A549 (cell line): ENCODE data around the gene GLB1L2. TPM values are rescaled to one million over a fixed set of nuclear protein-coding genes. Genes with fewer than 3 reads are reported as not detected.

Experiments used
- ATAC-seq, 2 experiments: fragments of 200-7000 bp in 1 of 2; fragments of >200 bp in 1 of 2; cut with Nextera tagmentation in 1 of 2; cut with Tn5 transposase in 1 of 2; 3 replicates each; pipeline versions ENCODE4 v1.8.0 to v1.9.1; 2018 to 2020; ENCODE audit warnings: mild to moderate bottlenecking in 1 of 2, moderate library complexity in 1 of 2
- CTCF ChIA-PET: fragments of 300-600 bp; sonication (Branson Sonifier 250); formaldehyde crosslinking; extraction: SDS; loops from one replicate; lab custom pipeline; 2021; ENCODE audit warnings: antibody characterized with exemption, inconsistent platforms; lab: Yijun Ruan, JAX
- POLR2A ChIA-PET: fragments of 350-600 bp; formaldehyde crosslinking; extraction: SDS; loops from one replicate; lab custom pipeline; 2021; ENCODE audit warnings: antibody characterized with exemption, inconsistent platforms; lab: Yijun Ruan, JAX
- DNase-seq, 2 experiments: peaks; one replicate each; pipeline versions ENCODE4 v3.0.0 to v3.0.0-alpha.2; 2011 to 2016; ENCODE audit warnings: low read depth in 1 of 2, low spot score in 1 of 2
- FAIRE-seq: peaks from 2 replicates; lab custom pipeline; 2011; peaks lifted over from hg19 to GRCh38; lab: Jason Lieb, UNC
- H3K27ac ChIP-seq, 2 experiments: fragments of >200 bp; sonication (Bioruptor Twin); formaldehyde crosslinking; 3 replicates each; pipeline ENCODE4 v1.5.1; 2016 to 2017
- H3K4me1 ChIP-seq: fragments of >200 bp; sonication (Bioruptor Twin); formaldehyde crosslinking; 3 replicates; pipeline ENCODE4 v1.6.1; 2016
- H3K4me2 ChIP-seq: fragments of >200 bp; sonication (Bioruptor Twin); formaldehyde crosslinking; 3 replicates; pipeline ENCODE4 v1.6.1; 2016
- H3K4me3 ChIP-seq: fragments of >200 bp; sonication (Bioruptor Twin); formaldehyde crosslinking; 3 replicates; pipeline ENCODE4 v1.5.1; 2016
- H3K9me3 ChIP-seq: fragments of >200 bp; sonication (Bioruptor Twin); formaldehyde crosslinking; 3 replicates; pipeline ENCODE4 v1.6.1; 2016
- BHLHE40 ChIP-seq: IDR thresholded peaks from 2 replicates; pipeline ENCODE4 v1.6.1; 2012; ENCODE audit warnings: low read depth, low read length, inconsistent platforms
- CBX2 ChIP-seq: fragments of 200-600 bp; sonication (generic); IDR thresholded peaks from 2 replicates; pipeline ENCODE4 v1.6.1; 2016; ENCODE audit warnings: low read depth, mild to moderate bottlenecking, borderline replicate concordance
- CHD4 ChIP-seq: fragments of 200-600 bp; sonication (generic); IDR thresholded peaks from 2 replicates; pipeline ENCODE4 v1.6.1; 2016; ENCODE audit warnings: antibody characterized with exemption, mild to moderate bottlenecking, borderline replicate concordance
- EHF ChIP-seq: fragments of 250-450 bp; sonication (Bioruptor Pico); IDR thresholded peaks from 2 replicates; pipeline ENCODE4 v1.5.0; 2020; ENCODE audit warnings: mild to moderate bottlenecking
- EHMT2 ChIP-seq: fragments of 200-600 bp; sonication (generic); IDR thresholded peaks from 2 replicates; pipeline ENCODE4 v1.6.1; 2016; ENCODE audit warnings: antibody characterized with exemption, low read depth, mild to moderate bottlenecking, moderate library complexity
- HDAC2 ChIP-seq: fragments of 200-600 bp; sonication (generic); IDR thresholded peaks from 2 replicates; pipeline ENCODE4 v1.6.1; 2016
- JUN ChIP-seq, 2 experiments: fragments of >200 bp; sonication (Bioruptor Twin); formaldehyde crosslinking; IDR thresholded peaks; 2 replicates in 1 of 2; 3 replicates in 1 of 2; pipeline ENCODE4 v1.6.1; 2016 to 2017
- JUNB ChIP-seq: fragments of >200 bp; sonication (Bioruptor Twin); formaldehyde crosslinking; IDR thresholded peaks from 2 replicates; pipeline ENCODE4 v1.6.1; 2016
- KDM1A ChIP-seq: fragments of 200-600 bp; sonication (generic); IDR thresholded peaks from 2 replicates; pipeline ENCODE4 v1.6.1; 2016; ENCODE audit warnings: low read depth, mild to moderate bottlenecking
- KDM5A ChIP-seq: fragments of 200-600 bp; sonication (generic); IDR thresholded peaks from 2 replicates; pipeline ENCODE4 v1.6.1; 2016; ENCODE audit warnings: antibody characterized with exemption, mild to moderate bottlenecking
- MAFK ChIP-seq: fragments of 450-650 bp; IDR thresholded peaks from 2 replicates; pipeline ENCODE4 v1.6.1; 2014; ENCODE audit not compliant: partially characterized antibody
- MYC ChIP-seq: IDR thresholded peaks from 2 replicates; pipeline ENCODE4 v1.6.1; 2012; ENCODE audit warnings: mild to moderate bottlenecking, inconsistent platforms, low read length, improper control_type of control experiment, borderline replicate concordance
- NPAS2 ChIP-seq: fragments of 250-450 bp; sonication (Bioruptor Pico); IDR thresholded peaks from 2 replicates; pipeline ENCODE4 v1.8.0; 2022; ENCODE audit warnings: mild to moderate bottlenecking, moderate library complexity, borderline replicate concordance
- NR3C1 ChIP-seq: fragments of >200 bp; sonication (Bioruptor Twin); formaldehyde crosslinking; IDR thresholded peaks from 3 replicates; pipeline ENCODE4 v1.6.1; 2017
- POLR2A ChIP-seq: IDR thresholded peaks from 2 replicates; pipeline ENCODE4 v1.6.1; 2012; ENCODE audit warnings: mild to moderate bottlenecking, low read length
- POLR2AphosphoS2 ChIP-seq: conservative IDR thresholded peaks from 2 replicates; pipeline ENCODE4 v1.6.1; 2012; ENCODE audit warnings: low read length, improper control_type of control experiment, inconsistent platforms
- RARB ChIP-seq: fragments of 250-450 bp; sonication (Bioruptor Pico); IDR thresholded peaks from 2 replicates; pipeline ENCODE4 v1.8.0; 2021; ENCODE audit warnings: mild to moderate bottlenecking, moderate library complexity
- RNF2 ChIP-seq: fragments of 200-600 bp; sonication (generic); IDR thresholded peaks from 2 replicates; pipeline ENCODE4 v1.6.1; 2016; ENCODE audit warnings: low read depth, mild to moderate bottlenecking, antibody characterized with exemption, moderate library complexity, borderline replicate concordance
- TFCP2L1 ChIP-seq: fragments of 250-450 bp; sonication (Bioruptor Pico); IDR thresholded peaks from 2 replicates; pipeline ENCODE4 v1.5.0; 2021; ENCODE audit warnings: mild to moderate bottlenecking
- ZSCAN20 ChIP-seq: fragments of 250-450 bp; sonication (Bioruptor Pico); IDR thresholded peaks from 2 replicates; pipeline ENCODE4 v1.8.0; 2022; ENCODE audit warnings: mild to moderate bottlenecking, moderate library complexity
- WGBS: methylation state at CpG from one replicate; pipeline ENCODE4 v1.1.6; 2017; ENCODE audit errors: missing lambda C conversion rate; 5-methylcytosine and 5-hydroxymethylcytosine counted together
- polyA plus RNA-seq, 4 experiments: library from polyadenylated mRNA; depleted of rRNA in 3 of 4; stranded (reverse); fragments of >200 nt; fragmentation: RNase III in 1 of 4; extraction: RNeasy Plus Mini Kit Qiagen cat#74134 plus additional on column Dnase treatment in 1 of 4; gene quantifications; 2 replicates in 3 of 4; 3 replicates in 1 of 4; pipeline ENCODE4 v1.2.3, GENCODE V29; 2011 to 2017
- TF ChIP-seq, protein P1 (sequence below): fragments of 250-450 bp; sonication (Bioruptor Pico); IDR thresholded peaks from 2 replicates; pipeline ENCODE4 v1.5.0; 2020; ENCODE audit warnings: low read depth, mild to moderate bottlenecking, moderate library complexity
- TF ChIP-seq, protein P2 (sequence below): fragments of 200-600 bp; sonication (generic); IDR thresholded peaks from 2 replicates; pipeline ENCODE4 v1.6.1; 2016; ENCODE audit warnings: antibody characterized with exemption, mild to moderate bottlenecking, moderate library complexity
- TF ChIP-seq, protein P3 (sequence below): IDR thresholded peaks from 2 replicates; pipeline ENCODE4 v1.6.1; 2012
- TF ChIP-seq, protein P4 (sequence below): fragments of >200 bp; sonication (Bioruptor Twin); formaldehyde crosslinking; IDR thresholded peaks from 3 replicates; pipeline ENCODE4 v1.5.1; 2016
- TF ChIP-seq, protein P5 (sequence below): fragments of >200 bp; sonication (Bioruptor Twin); formaldehyde crosslinking; IDR thresholded peaks from 3 replicates; pipeline ENCODE4 v1.6.1; 2016

GLB1L2 gene
- polyA plus RNA-seq, 2 of the 4 experiments (the other 2 are of a cell fraction) = 1.1 to 3.5 TPM

DNA sequence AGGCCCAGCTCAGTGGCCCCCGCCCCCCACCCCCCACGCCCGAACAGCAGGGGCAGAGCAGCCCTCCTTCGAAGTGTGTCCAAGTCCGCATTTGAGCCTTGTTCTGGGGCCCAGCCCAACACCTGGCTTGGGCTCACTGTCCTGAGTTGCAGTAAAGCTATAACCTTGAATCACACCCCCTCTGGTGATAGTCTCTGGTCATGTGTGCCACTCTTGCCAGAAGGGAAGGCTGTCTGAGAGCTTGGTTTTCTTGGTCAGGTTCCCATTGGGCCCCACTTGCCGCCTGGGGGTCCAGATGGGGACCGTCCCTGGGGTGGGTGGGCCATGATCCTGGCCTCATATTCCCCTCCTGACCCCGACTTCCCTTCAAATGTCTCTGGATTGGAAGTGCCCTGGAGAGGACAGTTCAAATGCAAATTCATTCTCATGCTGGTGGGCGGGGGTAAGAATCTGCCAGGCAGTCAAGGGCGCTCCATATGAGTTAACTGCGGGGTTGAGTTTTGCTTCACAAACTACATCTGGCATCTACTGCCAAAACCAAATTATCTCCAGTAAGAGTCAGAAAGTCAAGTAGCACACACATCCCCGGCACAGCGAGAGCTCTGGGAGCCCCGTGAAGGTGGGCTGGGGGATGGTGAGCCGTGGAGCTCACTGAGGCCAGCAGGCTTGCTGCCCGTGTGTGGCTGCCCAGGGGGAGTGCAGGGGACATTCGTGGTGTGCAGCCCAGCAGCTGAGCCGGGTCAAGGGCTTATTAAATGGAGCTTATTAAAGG, 44.5 kb downstream of the GLB1L2 start:
- POLR2A ChIA-PET = no interaction called here
- FAIRE-seq = no peak
- Histone ChIP-seq H3K4me2 (no peak overlapping the region), H3K9me3 (no peaks in the 10 kb centered on the region), H3K4me1 (no peaks in the 10 kb centered on the region), H3K4me3 (no peak overlapping the region), H3K27ac (no peak overlapping the region)
- CTCF ChIA-PET = no interaction called here
- ATAC-seq = no peak
- TF ChIP-seq, protein P1, sequence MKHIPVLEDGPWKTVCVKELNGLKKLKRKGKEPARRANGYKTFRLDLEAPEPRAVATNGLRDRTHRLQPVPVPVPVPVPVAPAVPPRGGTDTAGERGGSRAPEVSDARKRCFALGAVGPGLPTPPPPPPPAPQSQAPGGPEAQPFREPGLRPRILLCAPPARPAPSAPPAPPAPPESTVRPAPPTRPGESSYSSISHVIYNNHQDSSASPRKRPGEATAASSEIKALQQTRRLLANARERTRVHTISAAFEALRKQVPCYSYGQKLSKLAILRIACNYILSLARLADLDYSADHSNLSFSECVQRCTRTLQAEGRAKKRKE (CRISPR knock-in tag) = no peak
- TF ChIP-seq TFCP2L1 = no peak
- TF ChIP-seq EHMT2 = no peak
- TF ChIP-seq JUN (IDR thresholded peaks at IDR 0.05) = no peak
- no peak for TF ChIP-seq CHD4
- TF ChIP-seq CBX2 = no peak
- TF ChIP-seq, protein P2, sequence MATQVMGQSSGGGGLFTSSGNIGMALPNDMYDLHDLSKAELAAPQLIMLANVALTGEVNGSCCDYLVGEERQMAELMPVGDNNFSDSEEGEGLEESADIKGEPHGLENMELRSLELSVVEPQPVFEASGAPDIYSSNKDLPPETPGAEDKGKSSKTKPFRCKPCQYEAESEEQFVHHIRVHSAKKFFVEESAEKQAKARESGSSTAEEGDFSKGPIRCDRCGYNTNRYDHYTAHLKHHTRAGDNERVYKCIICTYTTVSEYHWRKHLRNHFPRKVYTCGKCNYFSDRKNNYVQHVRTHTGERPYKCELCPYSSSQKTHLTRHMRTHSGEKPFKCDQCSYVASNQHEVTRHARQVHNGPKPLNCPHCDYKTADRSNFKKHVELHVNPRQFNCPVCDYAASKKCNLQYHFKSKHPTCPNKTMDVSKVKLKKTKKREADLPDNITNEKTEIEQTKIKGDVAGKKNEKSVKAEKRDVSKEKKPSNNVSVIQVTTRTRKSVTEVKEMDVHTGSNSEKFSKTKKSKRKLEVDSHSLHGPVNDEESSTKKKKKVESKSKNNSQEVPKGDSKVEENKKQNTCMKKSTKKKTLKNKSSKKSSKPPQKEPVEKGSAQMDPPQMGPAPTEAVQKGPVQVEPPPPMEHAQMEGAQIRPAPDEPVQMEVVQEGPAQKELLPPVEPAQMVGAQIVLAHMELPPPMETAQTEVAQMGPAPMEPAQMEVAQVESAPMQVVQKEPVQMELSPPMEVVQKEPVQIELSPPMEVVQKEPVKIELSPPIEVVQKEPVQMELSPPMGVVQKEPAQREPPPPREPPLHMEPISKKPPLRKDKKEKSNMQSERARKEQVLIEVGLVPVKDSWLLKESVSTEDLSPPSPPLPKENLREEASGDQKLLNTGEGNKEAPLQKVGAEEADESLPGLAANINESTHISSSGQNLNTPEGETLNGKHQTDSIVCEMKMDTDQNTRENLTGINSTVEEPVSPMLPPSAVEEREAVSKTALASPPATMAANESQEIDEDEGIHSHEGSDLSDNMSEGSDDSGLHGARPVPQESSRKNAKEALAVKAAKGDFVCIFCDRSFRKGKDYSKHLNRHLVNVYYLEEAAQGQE = no peak
- no peak for TF ChIP-seq KDM1A
- TF ChIP-seq NPAS2 (CRISPR knock-in tag) = no peak
- TF ChIP-seq, protein P3, sequence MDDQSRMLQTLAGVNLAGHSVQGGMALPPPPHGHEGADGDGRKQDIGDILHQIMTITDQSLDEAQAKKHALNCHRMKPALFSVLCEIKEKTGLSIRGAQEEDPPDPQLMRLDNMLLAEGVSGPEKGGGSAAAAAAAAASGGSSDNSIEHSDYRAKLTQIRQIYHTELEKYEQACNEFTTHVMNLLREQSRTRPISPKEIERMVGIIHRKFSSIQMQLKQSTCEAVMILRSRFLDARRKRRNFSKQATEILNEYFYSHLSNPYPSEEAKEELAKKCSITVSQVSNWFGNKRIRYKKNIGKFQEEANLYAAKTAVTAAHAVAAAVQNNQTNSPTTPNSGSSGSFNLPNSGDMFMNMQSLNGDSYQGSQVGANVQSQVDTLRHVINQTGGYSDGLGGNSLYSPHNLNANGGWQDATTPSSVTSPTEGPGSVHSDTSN = no peak
- TF ChIP-seq KDM5A = no peak
- TF ChIP-seq MYC = no peak
- no peak for TF ChIP-seq MAFK
- TF ChIP-seq POLR2A = no peak
- TF ChIP-seq RNF2 = no peak
- WGBS = 47% methylated on average over 5 of the region's 18 CpGs
- no peak for DNase-seq

DNA sequence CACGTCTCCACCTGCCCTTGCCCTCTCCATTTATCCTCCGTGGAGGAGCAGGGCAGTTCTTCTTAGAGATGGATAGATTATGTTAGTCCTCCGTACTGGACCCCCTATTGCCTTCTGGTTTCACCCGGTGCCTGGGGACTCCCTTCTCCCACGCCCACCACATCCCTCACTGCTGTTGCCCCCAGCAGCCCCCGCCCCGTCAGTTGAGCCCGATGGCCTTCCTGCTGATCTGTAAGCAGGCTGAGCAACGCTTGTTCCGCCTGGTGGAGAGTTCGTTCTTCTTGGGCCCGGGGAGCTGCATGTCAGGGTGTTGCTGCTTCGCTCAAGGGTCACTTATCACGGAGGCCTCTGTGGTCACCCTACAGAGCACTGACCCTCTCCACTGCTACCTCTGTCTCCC, 46.1 kb downstream of the GLB1L2 start:
- ChIA-PET POLR2A (no interaction called here), CTCF (no interaction called here)
- Histone ChIP-seq H3K27ac (no peak overlapping the region), H3K4me3 (no peak overlapping the region), H3K9me3 (no peaks in the 10 kb centered on the region), H3K4me1 (no peaks in the 10 kb centered on the region), H3K4me2 (no peak overlapping the region)
- ATAC-seq = no peak
- no peak for DNase-seq
- no peak for FAIRE-seq
- WGBS = 48% methylated on average over 7 of the region's 14 CpGs
- no peak for TF ChIP-seq TFCP2L1

DNA sequence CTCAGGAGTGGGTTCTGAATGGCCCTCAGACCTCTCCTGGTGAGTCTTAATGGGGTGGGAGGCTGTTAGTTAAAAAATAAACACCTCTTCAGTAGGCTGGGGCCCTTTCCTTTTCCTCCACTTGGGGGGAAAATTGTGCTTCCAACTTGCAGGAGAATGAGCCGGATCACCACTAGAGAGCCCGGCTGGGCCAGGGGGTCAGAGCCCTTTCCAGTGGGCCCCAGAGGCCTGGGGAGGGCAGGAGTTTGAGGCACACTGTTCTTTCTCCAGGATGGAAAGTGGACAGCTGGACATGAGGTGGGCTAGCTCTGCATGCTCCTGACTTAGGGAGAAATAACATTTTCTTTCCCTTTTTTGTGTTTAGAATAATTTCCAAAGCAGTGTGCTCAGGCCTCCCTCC, 47.5 kb downstream of the GLB1L2 start:
- no peak for ATAC-seq
- no peak for DNase-seq
- no peaks in the 10 kb centered on the region for H3K4me1 ChIP-seq
- WGBS = 0% methylated on average over 1 of the region's 2 CpGs
- TF ChIP-seq POLR2AphosphoS2 = no peak
- no peak for TF ChIP-seq HDAC2
- no peak for TF ChIP-seq NR3C1
- TF ChIP-seq, protein P4, sequence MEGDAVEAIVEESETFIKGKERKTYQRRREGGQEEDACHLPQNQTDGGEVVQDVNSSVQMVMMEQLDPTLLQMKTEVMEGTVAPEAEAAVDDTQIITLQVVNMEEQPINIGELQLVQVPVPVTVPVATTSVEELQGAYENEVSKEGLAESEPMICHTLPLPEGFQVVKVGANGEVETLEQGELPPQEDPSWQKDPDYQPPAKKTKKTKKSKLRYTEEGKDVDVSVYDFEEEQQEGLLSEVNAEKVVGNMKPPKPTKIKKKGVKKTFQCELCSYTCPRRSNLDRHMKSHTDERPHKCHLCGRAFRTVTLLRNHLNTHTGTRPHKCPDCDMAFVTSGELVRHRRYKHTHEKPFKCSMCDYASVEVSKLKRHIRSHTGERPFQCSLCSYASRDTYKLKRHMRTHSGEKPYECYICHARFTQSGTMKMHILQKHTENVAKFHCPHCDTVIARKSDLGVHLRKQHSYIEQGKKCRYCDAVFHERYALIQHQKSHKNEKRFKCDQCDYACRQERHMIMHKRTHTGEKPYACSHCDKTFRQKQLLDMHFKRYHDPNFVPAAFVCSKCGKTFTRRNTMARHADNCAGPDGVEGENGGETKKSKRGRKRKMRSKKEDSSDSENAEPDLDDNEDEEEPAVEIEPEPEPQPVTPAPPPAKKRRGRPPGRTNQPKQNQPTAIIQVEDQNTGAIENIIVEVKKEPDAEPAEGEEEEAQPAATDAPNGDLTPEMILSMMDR = no peak
- TF ChIP-seq MYC = no peak
- no peak for TF ChIP-seq RARB (CRISPR knock-in tag)
- TF ChIP-seq ZSCAN20 (CRISPR knock-in tag) = no peak
- no peak for TF ChIP-seq EHF (CRISPR knock-in tag)
- TF ChIP-seq BHLHE40 = no peak
- no peak for TF ChIP-seq JUNB
- TF ChIP-seq, protein P5, sequence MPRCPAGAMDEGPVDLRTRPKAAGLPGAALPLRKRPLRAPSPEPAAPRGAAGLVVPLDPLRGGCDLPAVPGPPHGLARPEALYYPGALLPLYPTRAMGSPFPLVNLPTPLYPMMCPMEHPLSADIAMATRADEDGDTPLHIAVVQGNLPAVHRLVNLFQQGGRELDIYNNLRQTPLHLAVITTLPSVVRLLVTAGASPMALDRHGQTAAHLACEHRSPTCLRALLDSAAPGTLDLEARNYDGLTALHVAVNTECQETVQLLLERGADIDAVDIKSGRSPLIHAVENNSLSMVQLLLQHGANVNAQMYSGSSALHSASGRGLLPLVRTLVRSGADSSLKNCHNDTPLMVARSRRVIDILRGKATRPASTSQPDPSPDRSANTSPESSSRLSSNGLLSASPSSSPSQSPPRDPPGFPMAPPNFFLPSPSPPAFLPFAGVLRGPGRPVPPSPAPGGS = no peak
- no peak overlapping the region for H3K27ac ChIP-seq
- H3K9me3 ChIP-seq = no peaks in the 10 kb centered on the region
- H3K4me3 ChIP-seq = no peak overlapping the region
- POLR2A ChIA-PET = no interaction called here
- CTCF ChIA-PET = no interaction called here
- H3K4me2 ChIP-seq = no peak overlapping the region
- no peak for FAIRE-seq
